ENCODE results near the gene IRF7.

Gene IRF7

DNA sequence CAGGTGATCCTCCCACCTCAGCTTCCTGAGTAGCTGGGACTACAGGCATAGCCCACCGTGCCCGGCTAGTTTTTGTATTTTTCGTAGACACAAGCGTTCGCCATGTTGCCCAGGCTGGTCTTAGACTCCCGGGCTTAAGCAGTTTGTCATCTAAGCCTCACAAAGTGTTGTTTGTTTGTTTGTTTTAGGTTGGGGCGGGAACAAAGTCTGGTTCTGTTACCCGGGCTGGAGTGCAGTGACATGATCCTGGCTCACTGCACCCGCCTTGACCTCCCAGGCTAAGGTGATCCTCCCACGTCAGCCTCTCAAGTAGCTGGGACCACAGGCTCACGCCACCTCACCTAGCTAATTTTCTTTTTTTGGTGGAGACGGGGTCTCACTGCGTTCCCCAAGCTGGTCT is 12.6 kb downstream of the IRF7 start:
- Mint-ChIP-seq H3K27ac (no peak overlapping the region), H3K27me3 (ENCODE audit: low read depth) (no peaks in the 10 kb centered on the region), H3K9me3 (no peaks in the 10 kb centered on the region), H3K4me1 (no peaks in the 10 kb centered on the region), H3K4me3 (no peak overlapping the region), H3K36me3 (ENCODE audit: low read depth) (peaks cover 48% of the 10 kb centered on the region)
- TF ChIP-seq, protein P1, sequence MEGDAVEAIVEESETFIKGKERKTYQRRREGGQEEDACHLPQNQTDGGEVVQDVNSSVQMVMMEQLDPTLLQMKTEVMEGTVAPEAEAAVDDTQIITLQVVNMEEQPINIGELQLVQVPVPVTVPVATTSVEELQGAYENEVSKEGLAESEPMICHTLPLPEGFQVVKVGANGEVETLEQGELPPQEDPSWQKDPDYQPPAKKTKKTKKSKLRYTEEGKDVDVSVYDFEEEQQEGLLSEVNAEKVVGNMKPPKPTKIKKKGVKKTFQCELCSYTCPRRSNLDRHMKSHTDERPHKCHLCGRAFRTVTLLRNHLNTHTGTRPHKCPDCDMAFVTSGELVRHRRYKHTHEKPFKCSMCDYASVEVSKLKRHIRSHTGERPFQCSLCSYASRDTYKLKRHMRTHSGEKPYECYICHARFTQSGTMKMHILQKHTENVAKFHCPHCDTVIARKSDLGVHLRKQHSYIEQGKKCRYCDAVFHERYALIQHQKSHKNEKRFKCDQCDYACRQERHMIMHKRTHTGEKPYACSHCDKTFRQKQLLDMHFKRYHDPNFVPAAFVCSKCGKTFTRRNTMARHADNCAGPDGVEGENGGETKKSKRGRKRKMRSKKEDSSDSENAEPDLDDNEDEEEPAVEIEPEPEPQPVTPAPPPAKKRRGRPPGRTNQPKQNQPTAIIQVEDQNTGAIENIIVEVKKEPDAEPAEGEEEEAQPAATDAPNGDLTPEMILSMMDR (IDR thresholded peaks at IDR 0.05; ENCODE audit: unreplicated experiment in 3 of 3): no peak

DNA sequence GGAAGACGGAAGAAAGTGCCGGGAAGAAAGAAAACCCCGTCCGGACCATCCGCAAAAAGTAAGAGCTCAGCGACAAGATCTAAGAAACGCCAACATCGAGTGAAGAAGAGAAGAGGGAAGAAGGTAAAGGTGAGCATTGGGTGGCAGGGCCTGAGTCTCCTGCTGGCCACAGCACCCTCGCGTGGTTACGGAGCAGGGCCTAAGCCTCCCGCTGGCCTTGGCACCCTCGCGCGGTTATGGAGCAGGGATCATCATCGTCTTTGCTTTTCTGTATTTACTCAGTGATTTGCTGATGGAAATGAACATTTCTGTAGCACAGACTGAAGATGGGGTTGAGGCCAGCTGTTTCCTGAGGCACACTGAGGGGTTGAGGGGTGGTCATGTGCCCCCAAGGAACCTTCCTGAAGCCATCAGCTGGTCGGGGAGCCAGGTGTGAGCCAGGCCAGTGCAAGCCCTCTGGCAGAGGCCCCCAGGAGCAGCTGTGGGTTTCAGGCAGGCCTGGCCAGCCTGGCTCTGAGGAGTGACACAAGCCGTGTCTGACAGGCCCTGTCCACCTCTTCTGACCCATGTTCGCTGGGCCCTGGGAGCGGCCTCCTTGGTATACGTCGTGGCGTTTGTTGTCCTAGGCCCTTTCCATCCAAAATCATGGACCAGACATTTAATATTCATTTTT is 14.0 kb downstream of the IRF7 start:
- no peak overlapping the region for H3K4me3 Mint-ChIP-seq

DNA sequence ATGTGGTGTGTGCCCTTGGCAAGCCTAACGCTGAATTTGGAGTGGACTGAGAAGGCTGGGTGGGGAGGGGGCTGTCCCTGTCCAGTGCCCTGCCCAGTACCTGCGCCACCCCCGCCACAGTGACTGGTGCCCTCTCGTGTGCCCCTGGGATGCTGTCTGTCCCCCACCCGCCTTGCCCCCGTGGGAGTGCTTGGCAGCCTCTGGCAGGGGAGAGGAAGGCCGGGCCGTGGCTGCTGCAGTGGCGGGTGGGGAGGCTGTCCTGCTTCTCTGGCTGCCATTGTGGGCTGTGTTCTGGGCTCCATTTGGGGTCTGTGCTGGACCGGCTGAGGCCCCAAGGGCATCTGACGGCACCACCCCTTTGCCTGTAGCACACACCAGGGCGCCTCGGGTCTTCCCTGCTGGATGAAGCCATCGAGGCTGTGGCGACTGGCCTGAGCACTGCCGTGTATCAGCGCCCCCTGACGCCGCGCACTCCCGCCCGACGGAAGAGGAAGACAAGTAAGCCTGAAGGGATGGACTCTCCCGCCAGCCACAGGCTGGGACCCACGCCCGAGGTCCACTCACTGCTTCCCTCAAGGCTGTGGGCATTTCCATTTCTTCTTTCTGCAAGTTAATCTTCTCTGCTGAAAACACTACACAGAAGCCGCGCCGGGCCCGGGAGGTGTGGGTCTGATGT is 17.6 kb downstream of the IRF7 start:
- no peaks in the 10 kb centered on the region for H3K4me1 Mint-ChIP-seq
- H3K27ac Mint-ChIP-seq: no peak overlapping the region
- no peaks in the 10 kb centered on the region for H3K9me3 Mint-ChIP-seq
- no peak overlapping the region for H3K4me3 Mint-ChIP-seq
- TF ChIP-seq, protein P1 (IDR thresholded peaks at IDR 0.05; ENCODE audit: unreplicated experiment in 3 of 3): no peak
- no peaks in the 10 kb centered on the region for H3K27me3 Mint-ChIP-seq (ENCODE audit: low read depth)
- peaks cover 41% of the 10 kb centered on the region for H3K36me3 Mint-ChIP-seq (ENCODE audit: low read depth)

More for the DNA sequence above, 14.0 kb downstream of the IRF7 start:
- Mint-ChIP-seq H3K36me3 (ENCODE audit: low read depth) (peaks cover 48% of the 10 kb centered on the region), H3K27ac (no peak overlapping the region), H3K27me3 (ENCODE audit: low read depth) (no peaks in the 10 kb centered on the region), H3K4me1 (no peaks in the 10 kb centered on the region), H3K9me3 (no peaks in the 10 kb centered on the region)
- TF ChIP-seq, protein P1 (IDR thresholded peaks at IDR 0.05; ENCODE audit: unreplicated experiment in 3 of 3): no peak

DNA sequence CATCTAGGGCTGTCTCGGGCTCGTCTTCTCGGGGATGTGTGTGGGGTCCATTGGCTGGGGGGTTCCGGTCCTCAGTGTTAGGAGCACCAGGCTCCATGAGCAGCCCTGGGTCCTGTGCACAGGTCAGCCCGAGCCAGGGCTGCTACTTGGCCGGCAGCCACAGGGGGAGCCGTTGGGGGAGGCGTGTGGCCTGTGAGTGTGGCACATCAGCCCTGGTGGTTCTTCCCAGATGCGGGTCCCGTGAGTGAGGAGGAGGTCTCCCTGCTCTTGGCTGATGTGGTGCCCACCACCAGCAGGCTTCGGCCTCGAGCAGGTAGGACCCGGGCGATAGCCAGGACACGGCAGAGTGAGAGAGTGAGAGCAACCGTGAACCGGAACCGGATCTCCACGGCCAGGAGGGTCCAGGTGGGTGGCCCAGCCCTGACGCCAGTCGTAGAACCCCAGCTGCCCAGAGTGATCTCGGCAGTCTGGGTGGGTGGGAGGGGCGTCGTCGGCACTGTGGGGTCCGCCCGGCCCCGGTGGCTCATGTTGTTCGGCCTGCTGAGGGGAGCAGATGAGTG is 18.5 kb downstream of the IRF7 start:
- no peaks in the 10 kb centered on the region for H3K27me3 Mint-ChIP-seq (ENCODE audit: low read depth)
- H3K4me3 Mint-ChIP-seq: no peak overlapping the region
- TF ChIP-seq, protein P1 (IDR thresholded peaks at IDR 0.05; ENCODE audit: unreplicated experiment in 3 of 3): no peak
- H3K4me1 Mint-ChIP-seq: no peaks in the 10 kb centered on the region
- no peaks in the 10 kb centered on the region for H3K9me3 Mint-ChIP-seq
- H3K27ac Mint-ChIP-seq: no peak overlapping the region
- H3K36me3 Mint-ChIP-seq (ENCODE audit: low read depth): peaks cover 47% of the 10 kb centered on the region

DNA sequence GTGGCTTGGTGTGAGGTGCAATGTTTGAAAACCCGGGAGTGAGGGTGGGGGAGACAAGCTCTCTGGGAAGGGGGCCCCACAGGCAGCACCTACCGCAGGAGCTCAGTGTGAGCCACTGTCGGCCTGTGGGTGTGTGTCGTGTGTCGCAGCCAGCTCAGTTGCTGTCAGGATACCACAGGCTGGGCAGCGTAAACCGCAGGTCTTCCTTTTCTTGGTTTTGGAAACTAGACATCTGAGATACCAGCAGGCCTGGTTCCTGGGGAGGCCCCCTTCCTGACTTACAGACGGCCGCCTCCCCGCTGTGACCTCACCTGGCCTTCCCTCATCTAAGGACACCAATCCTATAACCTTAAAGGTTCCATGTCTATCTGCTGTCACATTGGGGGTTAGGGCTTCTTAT is 19.4 kb downstream of the IRF7 start:
- no peak overlapping the region for H3K4me3 Mint-ChIP-seq
- no peak overlapping the region for H3K27ac Mint-ChIP-seq
- H3K4me1 Mint-ChIP-seq: no peaks in the 10 kb centered on the region
- H3K36me3 Mint-ChIP-seq (ENCODE audit: low read depth): peaks cover 41% of the 10 kb centered on the region
- no peaks in the 10 kb centered on the region for H3K9me3 Mint-ChIP-seq
- no peaks in the 10 kb centered on the region for H3K27me3 Mint-ChIP-seq (ENCODE audit: low read depth)
- TF ChIP-seq, protein P1 (IDR thresholded peaks at IDR 0.05; ENCODE audit: unreplicated experiment in 3 of 3): no peak
